Measurements from ENCODE around the gene FAM72B.
"Not testable (repeated sequence)": the region's sequence is repeated elsewhere in the genome, so short reads cannot be mapped to it uniquely, and the experiment has no call there.

DNA sequence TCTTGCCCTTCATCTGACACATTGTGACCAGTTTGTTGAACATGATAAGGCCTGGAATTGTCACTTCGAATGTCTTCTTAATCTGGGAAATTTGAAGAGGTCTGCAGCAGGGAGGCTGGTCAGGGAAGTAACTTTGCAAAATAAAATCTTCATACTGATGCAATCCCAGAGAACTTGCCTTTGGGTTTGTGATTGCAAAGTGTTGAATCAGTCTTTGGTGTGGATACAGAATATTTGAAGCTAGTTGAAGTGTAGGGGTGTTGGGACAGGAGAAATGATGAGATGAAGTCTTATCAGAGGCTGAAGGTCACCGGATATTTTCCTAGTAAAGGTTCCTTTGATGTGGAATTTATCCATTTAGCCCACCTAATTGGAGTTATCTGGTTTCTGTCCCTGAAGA lies 42.8 kb upstream of the FAM72B start:
- TF ChIP-seq, protein P1, sequence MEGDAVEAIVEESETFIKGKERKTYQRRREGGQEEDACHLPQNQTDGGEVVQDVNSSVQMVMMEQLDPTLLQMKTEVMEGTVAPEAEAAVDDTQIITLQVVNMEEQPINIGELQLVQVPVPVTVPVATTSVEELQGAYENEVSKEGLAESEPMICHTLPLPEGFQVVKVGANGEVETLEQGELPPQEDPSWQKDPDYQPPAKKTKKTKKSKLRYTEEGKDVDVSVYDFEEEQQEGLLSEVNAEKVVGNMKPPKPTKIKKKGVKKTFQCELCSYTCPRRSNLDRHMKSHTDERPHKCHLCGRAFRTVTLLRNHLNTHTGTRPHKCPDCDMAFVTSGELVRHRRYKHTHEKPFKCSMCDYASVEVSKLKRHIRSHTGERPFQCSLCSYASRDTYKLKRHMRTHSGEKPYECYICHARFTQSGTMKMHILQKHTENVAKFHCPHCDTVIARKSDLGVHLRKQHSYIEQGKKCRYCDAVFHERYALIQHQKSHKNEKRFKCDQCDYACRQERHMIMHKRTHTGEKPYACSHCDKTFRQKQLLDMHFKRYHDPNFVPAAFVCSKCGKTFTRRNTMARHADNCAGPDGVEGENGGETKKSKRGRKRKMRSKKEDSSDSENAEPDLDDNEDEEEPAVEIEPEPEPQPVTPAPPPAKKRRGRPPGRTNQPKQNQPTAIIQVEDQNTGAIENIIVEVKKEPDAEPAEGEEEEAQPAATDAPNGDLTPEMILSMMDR (IDR thresholded peaks at IDR 0.05) = not testable (repeated sequence)
- TF ChIP-seq POLR2A (IDR thresholded peaks at IDR 0.05); POLR2AphosphoS5 (IDR thresholded peaks at IDR 0.05; ENCODE audit: insufficient read depth in 1 of 2, low read depth in 1 of 2): not testable (repeated sequence)

All from vagina (tissue), 2 donors.